Kidney epithelial cell (primary cell): ENCODE results near the gene RSRC2. TPM values are rescaled to one million over a fixed set of nuclear protein-coding genes. Genes with fewer than 3 reads are reported as not detected.

Experiments used
- total RNA-seq: library from RNA; depleted of rRNA; stranded (reverse); fragments of >200 nt; gene quantifications from 2 replicates; pipeline ENCODE4 v1.2.3, GENCODE V29; 2015

The RSRC2 gene
- total RNA-seq, 1 donor from 2014 or later = 41.2 TPM

Other genes with a start within 250 kb of the RSRC2 start
- gene CLIP1, start 104.3 kb downstream of the RSRC2 start, total RNA-seq = 58.2 and 58.7 TPM in 2 replicates
- gene ZCCHC8, start 26.0 kb downstream of the RSRC2 start, total RNA-seq = 23.4 and 25.3 TPM in 2 replicates
- gene KNTC1, start 313 bp upstream of the RSRC2 start, total RNA-seq = 12.4 and 16.2 TPM in 2 replicates
- not detected in 2 replicates for gene HCAR2, start 176.4 kb upstream of the RSRC2 start, total RNA-seq
- gene HCAR3, start 189.9 kb upstream of the RSRC2 start, total RNA-seq = not detected in 2 replicates
- 0.62 and 0.79 TPM in 2 replicates for gene HCAR1, start 203.9 kb upstream of the RSRC2 start, total RNA-seq
- gene DENR, start 225.9 kb upstream of the RSRC2 start, total RNA-seq = 51.3 and 62.4 TPM in 2 replicates
- 0.04 and 0.14 TPM in 2 replicates for gene CCDC62, start 247.6 kb upstream of the RSRC2 start, total RNA-seq